Esophagus squamous epithelium (tissue), 5 donors: ENCODE data around the gene ETV6. TPM values are rescaled to one million over a fixed set of nuclear protein-coding genes. Genes with fewer than 3 reads are reported as not detected.
A peak's percentile ranks its signal among the peaks of the same experiment; 100 is the strongest.

ENCODE experiments used
- DNase-seq: peaks from one replicate; lab custom pipeline; 2025; lab: John Stamatoyannopoulos, UW
- H3K27ac ChIP-seq, 4 donors: fragments of 200-600 bp; sonication (generic); one replicate each; pipeline ENCODE4 v1.5.1; 2016 to 2019; ENCODE audit warnings: mild to moderate bottlenecking in 1 of 4
- H3K27me3 ChIP-seq, 4 donors: fragments of 200-600 bp; sonication (generic); 1 replicate in 3 of 4; 2 replicates in 1 of 4; pipeline versions ENCODE4 v1.5.1 to v1.6.0; 2017 to 2021; ENCODE audit warnings: antibody characterized with exemption in 1 of 4
- H3K36me3 ChIP-seq, 3 donors: fragments of 200-600 bp; sonication (generic); one replicate each; pipeline ENCODE4 v1.5.1; 2016 to 2019
- H3K4me1 ChIP-seq, 3 donors: fragments of 200-600 bp; sonication (generic); one replicate each; pipeline ENCODE4 v1.5.1; 2017 to 2019
- H3K4me3 ChIP-seq, 4 donors: fragments of 200-600 bp; sonication (generic); 1 replicate in 3 of 4; 2 replicates in 1 of 4; pipeline ENCODE4 v1.5.1; 2016 to 2019; ENCODE audit warnings: mild to moderate bottlenecking in 2 of 4, moderate library complexity in 1 of 4
- H3K9me3 ChIP-seq, 3 donors: fragments of 200-600 bp; sonication (generic); one replicate each; pipeline ENCODE4 v1.5.1; 2016 to 2019
- CTCF ChIP-seq, 6 experiments: fragments of 450-650 bp in 4 of 6; fragments of 200-600 bp in 2 of 6; sonication (generic) in 2 of 6; IDR thresholded peaks; one replicate each; pipeline ENCODE4 v1.5.1; 2016 to 2019; ENCODE audit warnings: antibody characterized with exemption in 6 of 6, mild to moderate bottlenecking in 4 of 6, moderate library complexity in 4 of 6
- POLR2A ChIP-seq, 4 donors: fragments of 450-650 bp; IDR thresholded peaks; one replicate each; pipeline ENCODE4 v1.6.1; 2017; ENCODE audit warnings: antibody characterized with exemption in 4 of 4, mild to moderate bottlenecking in 4 of 4, moderate library complexity in 3 of 4
- WGBS, 2 donors: methylation state at CpG; one replicate each; pipeline ENCODE4 v1.1.5; 2018; 5-methylcytosine and 5-hydroxymethylcytosine counted together
- intact Hi-C: fragments of 100-400 bp; cut with DNase I; formaldehyde crosslinking; loops from one replicate; pipeline ENCODE4 v1.15.0; 2022
- total RNA-seq, 4 donors: library from RNA; depleted of rRNA; stranded (reverse); fragments of >200 nt; gene quantifications; one replicate each; pipeline ENCODE4 v1.1.0, GENCODE V29; 2016
- donor health status: DM: yes; HTN: yes; CAD: no.

ETV6 gene
- total RNA-seq, 4 donors from 2014 or later: 11.3 to 17.3 (median 13.8) TPM

DNA sequence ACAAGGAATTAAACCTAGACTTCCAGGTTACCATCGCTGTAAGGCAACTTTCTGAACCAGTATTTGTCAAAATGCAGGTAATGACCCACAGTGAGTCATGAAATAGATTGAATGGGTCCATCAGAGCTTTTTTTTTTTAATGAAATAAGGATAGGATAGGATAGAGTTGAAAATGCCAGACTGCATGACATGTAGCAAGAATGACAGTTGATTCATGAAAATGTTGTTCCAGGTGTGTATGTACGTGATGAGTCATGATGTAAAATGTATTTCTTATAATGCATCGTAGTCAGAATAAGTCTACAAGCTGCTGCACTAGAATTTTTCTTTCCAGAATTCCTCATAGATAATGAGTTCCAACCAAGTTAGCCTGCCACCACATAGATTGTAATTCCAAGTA is 236.9 kb downstream of the ETV6 start:
- no peak for DNase-seq
- Histone ChIP-seq H3K27me3 (no peaks in the 10 kb centered on the region), H3K9me3 (no peaks in the 10 kb centered on the region), H3K4me3 (no peak overlapping the region), H3K4me1 (peaks cover 19 to 41% (median 25%) of the 10 kb centered on the region in 3 donors), H3K27ac (peak overlapping the region; percentile 53 to 84 (median 70)), H3K36me3 (peaks cover 0 to 72% (median 0%) of the 10 kb centered on the region in 3 donors)
- 48 to 67% methylated on average over 3 of the region's 3 CpGs for WGBS, 2 donors
- no peak for TF ChIP-seq POLR2A (IDR thresholded peaks at IDR 0.05)
- TF ChIP-seq CTCF (IDR thresholded peaks at IDR 0.05): no peak
- intact Hi-C loops: no loop called here

DNA sequence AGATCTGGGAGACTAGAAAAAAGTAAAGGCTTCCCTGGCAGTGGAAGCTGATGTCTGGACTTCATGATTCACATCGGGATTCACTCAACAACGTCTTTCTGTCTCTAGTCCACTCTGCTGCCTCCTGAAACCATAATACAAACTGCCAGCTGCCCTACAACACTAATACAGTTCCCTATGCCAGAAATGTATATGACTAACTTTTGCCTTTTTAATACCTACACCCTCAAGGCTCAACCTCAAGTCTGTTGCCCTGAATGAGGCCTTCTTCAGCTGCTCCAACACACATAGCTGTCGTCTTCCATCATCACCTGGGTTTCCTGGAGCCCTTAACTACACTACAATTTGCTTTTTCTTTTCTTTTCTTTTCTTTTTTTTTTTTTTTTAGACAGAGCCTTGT is 238.6 kb downstream of the ETV6 start:
- Histone ChIP-seq H3K27me3 (no peaks in the 10 kb centered on the region), H3K9me3 (no peaks in the 10 kb centered on the region), H3K4me1 (peaks cover 19 to 38% (median 29%) of the 10 kb centered on the region in 3 donors), H3K4me3 (no peak overlapping the region), H3K36me3 (peaks cover 0 to 85% (median 0%) of the 10 kb centered on the region in 3 donors), H3K27ac (no peak overlapping the region)
- intact Hi-C loops: no loop called here
- 75 to 76% methylated on average over 3 of the region's 3 CpGs for WGBS, 2 donors
- TF ChIP-seq POLR2A (IDR thresholded peaks at IDR 0.05): no peak
- no peak for TF ChIP-seq CTCF (IDR thresholded peaks at IDR 0.05)
- DNase-seq: no peak

GRCh38 chr12:11891346-11891745 is 241.9 kb downstream of the ETV6 start:
- peaks cover 0 to 32% (median 14%) of the 10 kb centered on the region in 3 donors for H3K4me1 ChIP-seq
- no peak for TF ChIP-seq CTCF (IDR thresholded peaks at IDR 0.05)
- TF ChIP-seq POLR2A (IDR thresholded peaks at IDR 0.05): no peak
- DNase-seq: no peak
- WGBS, 2 donors: 77 to 82% methylated on average over 4 of the region's 4 CpGs
- H3K27me3 ChIP-seq: no peaks in the 10 kb centered on the region
- intact Hi-C loops: no loop called here
- H3K9me3 ChIP-seq: no peaks in the 10 kb centered on the region
- H3K36me3 ChIP-seq: peaks cover 0 to 70% (median 0%) of the 10 kb centered on the region in 3 donors
- no peak overlapping the region for H3K27ac ChIP-seq
- no peak overlapping the region for H3K4me3 ChIP-seq

- peak in 2 of 6 experiments; percentile 14 to 18 for TF ChIP-seq CTCF (IDR thresholded peaks at IDR 0.05)
- TF ChIP-seq POLR2A (IDR thresholded peaks at IDR 0.05): no peak
- H3K9me3 ChIP-seq: no peaks in the 10 kb centered on the region
- no peak for DNase-seq
- peaks cover 0 to 28% (median 13%) of the 10 kb centered on the region in 3 donors for H3K4me1 ChIP-seq
- peaks cover 0 to 65% (median 0%) of the 10 kb centered on the region in 3 donors for H3K36me3 ChIP-seq
- 58 to 81% methylated on average over 6 to 7 of the region's 9 CpGs for WGBS, 2 donors
- intact Hi-C loops: no loop called here
- H3K4me3 ChIP-seq: no peak overlapping the region
- no peaks in the 10 kb centered on the region for H3K27me3 ChIP-seq
- no peak overlapping the region for H3K27ac ChIP-seq
Observed at GRCh38 chr12:11891754-11892386, 242.4 kb downstream of the ETV6 start.

GRCh38 chr12:11893998-11894397 is 244.5 kb downstream of the ETV6 start:
- intact Hi-C loops: no loop called here
- DNase-seq: no peak
- Histone ChIP-seq H3K27ac (no peak overlapping the region), H3K9me3 (no peaks in the 10 kb centered on the region), H3K27me3 (no peaks in the 10 kb centered on the region), H3K36me3 (peaks cover 0 to 43% (median 0%) of the 10 kb centered on the region in 3 donors), H3K4me1 (peaks cover 0 to 28% (median 13%) of the 10 kb centered on the region in 3 donors), H3K4me3 (no peak overlapping the region)
- TF ChIP-seq CTCF (IDR thresholded peaks at IDR 0.05) (no peak), POLR2A (IDR thresholded peaks at IDR 0.05) (no peak)
- 46 to 67% methylated on average over 1 to 2 of the region's 4 CpGs for WGBS, 2 donors
